Measurements from ENCODE around the gene PRORP.

DNA sequence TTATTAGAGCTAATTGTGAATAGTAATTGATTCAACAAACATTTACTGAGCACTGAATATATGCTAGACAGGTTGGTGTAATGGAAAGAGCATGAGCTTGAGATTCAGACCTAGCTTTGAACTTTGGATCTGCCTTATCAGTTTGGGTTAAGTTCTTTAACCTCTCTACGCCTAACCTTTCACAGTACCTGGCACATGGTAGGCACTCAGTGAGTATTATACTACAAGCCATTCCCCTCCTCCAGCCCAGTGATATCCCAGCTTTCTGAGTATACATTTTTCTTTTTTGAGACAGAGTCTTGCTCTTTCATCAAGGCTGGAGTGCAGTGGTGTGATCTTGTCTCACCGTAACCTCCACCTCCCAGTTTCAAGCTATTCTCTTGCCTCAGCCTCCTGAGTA is 44.3 kb upstream of the PRORP start:
- no peak for TF ChIP-seq POLR2AphosphoS5 (IDR thresholded peaks at IDR 0.05; ENCODE audit: low read depth, low read length)
- TF ChIP-seq POLR2A (IDR thresholded peaks at IDR 0.05; ENCODE audit: low read depth, low read length) = no peak
- TF ChIP-seq SPI1 (IDR thresholded peaks at IDR 0.05; ENCODE audit: low read depth, low read length) = no peak
- TF ChIP-seq TAF1 (IDR thresholded peaks at IDR 0.05; ENCODE audit: low read depth, low read length) = no peak
- TF ChIP-seq PAX5 (IDR thresholded peaks at IDR 0.05; ENCODE audit: insufficient read depth, low read length, severe bottlenecking) = no peak
- TF ChIP-seq POU2F2 (IDR thresholded peaks at IDR 0.05; ENCODE audit: low read depth, low read length) = no peak

All from GM12891 (cell line).